ENCODE results near the gene NUCKS1. TPM values are rescaled to one million over a fixed set of nuclear protein-coding genes. Genes with fewer than 3 reads are reported as not detected.

Gene NUCKS1
- total RNA-seq, 1 experiment from 2014 or later: 237 TPM

GRCh38 chr1:205782627-205783432, 32.8 kb upstream of the NUCKS1 start:
- no peak overlapping the region for H3K9ac ChIP-seq (ENCODE audit: low read length)
- no peak overlapping the region for H2AFZ ChIP-seq (ENCODE audit: low read depth, low read length, poor library complexity, severe bottlenecking)
- no peak overlapping the region for H3K4me3 ChIP-seq (replicated peaks in 1 of 2; ENCODE audit: low read depth in 1 of 2, low read length in 2 of 2)
- TF ChIP-seq CEBPB (IDR thresholded peaks at IDR 0.05; ENCODE audit: low read depth) (no peak), EGR1 (IDR thresholded peaks at IDR 0.05; ENCODE audit: low read depth) (no peak), EZH2 (IDR thresholded peaks at IDR 0.05) (no peak), JUND (IDR thresholded peaks at IDR 0.05) (no peak), MAX (IDR thresholded peaks at IDR 0.05) (no peak), SRF (IDR thresholded peaks at IDR 0.05; ENCODE audit: low read depth) (no peak), RAD21 (IDR thresholded peaks at IDR 0.05; ENCODE audit: low read depth) (no peak), FOSL1 (IDR thresholded peaks at IDR 0.05; ENCODE audit: low read depth) (no peak), ELF1 (IDR thresholded peaks at IDR 0.05; ENCODE audit: borderline replicate concordance, low read depth) (no peak), SIN3A (IDR thresholded peaks at IDR 0.05; ENCODE audit: low read depth) (no peak), ZBTB33 (IDR thresholded peaks at IDR 0.05; ENCODE audit: extremely low read depth, insufficient replicate concordance, low read length) (no peak), ZNF274 (IDR thresholded peaks at IDR 0.05; ENCODE audit: low read depth, low read length) (no peak)
- ChIA-PET POLR2A (no interaction called here), CTCF (interaction anchor here (1.4 kb wide), 1 partner anchor 9 kb away, joined by 4 read pairs; no protein-coding TSS in a partner anchor), RAD21 (ENCODE audit: low non-redundant PET in 1 of 2, low total read pairs in 2 of 2, uncharacterized antibody in 2 of 2, unreplicated experiment in 2 of 2) (no interaction called here)
- no peaks in the 10 kb centered on the region for H3K9me3 ChIP-seq (ENCODE audit: control insufficient read depth in 1 of 2, insufficient read depth in 1 of 2, low read depth in 1 of 2, low read length in 2 of 2)
- BruUV-seq (replicated peaks): no TSS peak
- no peaks in the 10 kb centered on the region for H3K79me2 ChIP-seq (ENCODE audit: insufficient read depth, low read length)
- intact Hi-C loops (cut with micrococcal nuclease): no loop called here
- ATAC-seq: no peak
- no peak for DNase-seq (ENCODE audit: low read depth, low spot score)
- H3K27me3 ChIP-seq (ENCODE audit: insufficient read depth, low read length): no peaks in the 10 kb centered on the region
- no peaks in the 10 kb centered on the region for H3K36me3 ChIP-seq (ENCODE audit: control insufficient read depth in 1 of 2, insufficient read depth in 2 of 2, low read length in 2 of 2)
- H3K9me2 ChIP-seq (ENCODE audit: insufficient read depth): no peaks in the 10 kb centered on the region
- H4K20me1 ChIP-seq (ENCODE audit: insufficient read depth): no peaks in the 10 kb centered on the region
- H3K27ac ChIP-seq (ENCODE audit: low read depth, low read length): no peak overlapping the region
- H3K4me2 ChIP-seq (ENCODE audit: low read length): no peak overlapping the region
- H3K4me1 ChIP-seq (ENCODE audit: control insufficient read depth in 1 of 2, insufficient read depth in 2 of 2, low read length in 2 of 2): no peaks in the 10 kb centered on the region
